Activated CD4-positive, alpha-beta T cell treated with anti-CD3 and anti-CD28 coated beads for 1 hour (primary cell): ENCODE data around the gene SLC35G6.
"Not testable (repeated sequence)": the region's sequence is repeated elsewhere in the genome, so short reads cannot be mapped to it uniquely, and the experiment has no call there.

Experiments
- DNase-seq: peaks from one replicate; pipeline ENCODE4 v3.0.0-alpha.2; 2020

SLC35G6 gene

GRCh38 chr17:7479213-7480088 is 1.8 kb upstream of the SLC35G6 start, which contains the start of gene ZBTB4:
ZBTB4 (minus strand) TSS chr17:7479631; CDS start chr17:7466801, 12,830 bp downstream.
- peak; percentile 57 for DNase-seq

- DNase-seq = no peak
Measured at GRCh38 chr17:7480089-7480384, 1.2 kb upstream of the SLC35G6 start.

GRCh38 chr17:7481842-7482741 is 846 bp downstream of the SLC35G6 start:
- DNase-seq = not testable (repeated sequence)

GRCh38 chr17:7482742-7483088 is 1.5 kb downstream of the SLC35G6 start:
- not testable (repeated sequence) for DNase-seq

- DNase-seq = peak; percentile 90
Measured at GRCh38 chr17:7483255-7484066, 2.2 kb downstream of the SLC35G6 start.

- DNase-seq = peak; percentile 99
Measured at GRCh38 chr17:7484067-7484918, 3.0 kb downstream of the SLC35G6 start, which contains the start of gene POLR2A. POLR2A (plus strand) TSS chr17:7484366.

GRCh38 chr17:7484919-7485377 is 3.7 kb downstream of the SLC35G6 start:
- DNase-seq = no peak

GRCh38 chr17:7486181-7486580 is 4.9 kb downstream of the SLC35G6 start:
- no peak for DNase-seq

- no peak for DNase-seq
Measured at GRCh38 chr17:7490144-7490543, 8.9 kb downstream of the SLC35G6 start.

GRCh38 chr17:7491583-7491982 is 10.3 kb downstream of the SLC35G6 start:
- no peak for DNase-seq

GRCh38 chr17:7493941-7494340 is 12.7 kb downstream of the SLC35G6 start:
- no peak for DNase-seq

- no peak for DNase-seq
Measured at GRCh38 chr17:7495906-7496434, 14.7 kb downstream of the SLC35G6 start.

- no peak for DNase-seq
Measured at GRCh38 chr17:7496470-7497183, 15.4 kb downstream of the SLC35G6 start.

- DNase-seq = no peak
Measured at GRCh38 chr17:7497228-7497627, 16.0 kb downstream of the SLC35G6 start.

GRCh38 chr17:7497636-7498035 is 16.4 kb downstream of the SLC35G6 start:
- no peak for DNase-seq

- DNase-seq = no peak
Measured at GRCh38 chr17:7499161-7499560, 17.9 kb downstream of the SLC35G6 start.

GRCh38 chr17:7501729-7502128 is 20.5 kb downstream of the SLC35G6 start:
- DNase-seq = no peak

- no peak for DNase-seq
Measured at GRCh38 chr17:7502171-7502847, 21.1 kb downstream of the SLC35G6 start.

GRCh38 chr17:7502987-7503386 is 21.7 kb downstream of the SLC35G6 start:
- no peak for DNase-seq

- no peak for DNase-seq
Measured at GRCh38 chr17:7503521-7503920, 22.3 kb downstream of the SLC35G6 start.
